ENCODE results near the gene PRKRA. TPM values are rescaled to one million over a fixed set of nuclear protein-coding genes. Genes with fewer than 3 reads are reported as not detected.

PRKRA gene
- polyA plus RNA-seq, 1 donor from 2014 or later: 91.8 TPM

DNA sequence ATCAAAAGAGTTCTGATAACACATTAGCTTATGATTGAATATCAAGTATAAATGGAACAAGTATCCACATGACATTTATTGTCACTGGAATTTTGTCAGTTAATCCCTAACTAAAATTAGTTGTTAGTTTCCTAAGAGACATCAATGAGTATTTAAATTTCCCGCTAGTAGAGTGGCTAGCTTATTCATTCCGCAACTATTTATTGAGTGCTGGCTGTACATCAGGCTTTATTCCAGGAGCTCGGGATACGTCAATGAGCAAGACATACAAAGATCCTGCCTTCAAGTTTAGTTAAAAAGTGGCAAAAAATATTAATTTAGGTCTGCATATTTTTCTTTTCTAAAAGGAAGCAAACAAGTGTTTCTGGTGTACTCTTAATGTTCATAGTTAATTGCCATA, 59.3 kb downstream of the PRKRA start:
- Histone ChIP-seq H2AFZ (ENCODE audit: low read depth, low read length) (no peak overlapping the region), H3K9me2 (ENCODE audit: insufficient read depth, low read length) (no peaks in the 10 kb centered on the region)
- TF ChIP-seq EP300 (conservative IDR thresholded peaks at IDR 0.05; ENCODE audit: poor library complexity, severe bottlenecking) (no peak), SMC3 (conservative IDR thresholded peaks at IDR 0.05; ENCODE audit: poor library complexity) (no peak), RAD21 (conservative IDR thresholded peaks at IDR 0.05) (no peak), POLR2AphosphoS5 (IDR thresholded peaks at IDR 0.05) (no peak), MXI1 (conservative IDR thresholded peaks at IDR 0.05; ENCODE audit: poor library complexity, severe bottlenecking) (no peak), TAF1 (IDR thresholded peaks at IDR 0.05; ENCODE audit: low read depth) (no peak), EZH2 (IDR thresholded peaks at IDR 0.05; ENCODE audit: borderline replicate concordance, insufficient read depth, low read length, poor library complexity, severe bottlenecking) (no peak)
- TF ChIP-seq, protein P1, sequence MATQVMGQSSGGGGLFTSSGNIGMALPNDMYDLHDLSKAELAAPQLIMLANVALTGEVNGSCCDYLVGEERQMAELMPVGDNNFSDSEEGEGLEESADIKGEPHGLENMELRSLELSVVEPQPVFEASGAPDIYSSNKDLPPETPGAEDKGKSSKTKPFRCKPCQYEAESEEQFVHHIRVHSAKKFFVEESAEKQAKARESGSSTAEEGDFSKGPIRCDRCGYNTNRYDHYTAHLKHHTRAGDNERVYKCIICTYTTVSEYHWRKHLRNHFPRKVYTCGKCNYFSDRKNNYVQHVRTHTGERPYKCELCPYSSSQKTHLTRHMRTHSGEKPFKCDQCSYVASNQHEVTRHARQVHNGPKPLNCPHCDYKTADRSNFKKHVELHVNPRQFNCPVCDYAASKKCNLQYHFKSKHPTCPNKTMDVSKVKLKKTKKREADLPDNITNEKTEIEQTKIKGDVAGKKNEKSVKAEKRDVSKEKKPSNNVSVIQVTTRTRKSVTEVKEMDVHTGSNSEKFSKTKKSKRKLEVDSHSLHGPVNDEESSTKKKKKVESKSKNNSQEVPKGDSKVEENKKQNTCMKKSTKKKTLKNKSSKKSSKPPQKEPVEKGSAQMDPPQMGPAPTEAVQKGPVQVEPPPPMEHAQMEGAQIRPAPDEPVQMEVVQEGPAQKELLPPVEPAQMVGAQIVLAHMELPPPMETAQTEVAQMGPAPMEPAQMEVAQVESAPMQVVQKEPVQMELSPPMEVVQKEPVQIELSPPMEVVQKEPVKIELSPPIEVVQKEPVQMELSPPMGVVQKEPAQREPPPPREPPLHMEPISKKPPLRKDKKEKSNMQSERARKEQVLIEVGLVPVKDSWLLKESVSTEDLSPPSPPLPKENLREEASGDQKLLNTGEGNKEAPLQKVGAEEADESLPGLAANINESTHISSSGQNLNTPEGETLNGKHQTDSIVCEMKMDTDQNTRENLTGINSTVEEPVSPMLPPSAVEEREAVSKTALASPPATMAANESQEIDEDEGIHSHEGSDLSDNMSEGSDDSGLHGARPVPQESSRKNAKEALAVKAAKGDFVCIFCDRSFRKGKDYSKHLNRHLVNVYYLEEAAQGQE (IDR thresholded peaks at IDR 0.05; ENCODE audit: borderline replicate concordance): no peak
- TF ChIP-seq, protein P2, sequence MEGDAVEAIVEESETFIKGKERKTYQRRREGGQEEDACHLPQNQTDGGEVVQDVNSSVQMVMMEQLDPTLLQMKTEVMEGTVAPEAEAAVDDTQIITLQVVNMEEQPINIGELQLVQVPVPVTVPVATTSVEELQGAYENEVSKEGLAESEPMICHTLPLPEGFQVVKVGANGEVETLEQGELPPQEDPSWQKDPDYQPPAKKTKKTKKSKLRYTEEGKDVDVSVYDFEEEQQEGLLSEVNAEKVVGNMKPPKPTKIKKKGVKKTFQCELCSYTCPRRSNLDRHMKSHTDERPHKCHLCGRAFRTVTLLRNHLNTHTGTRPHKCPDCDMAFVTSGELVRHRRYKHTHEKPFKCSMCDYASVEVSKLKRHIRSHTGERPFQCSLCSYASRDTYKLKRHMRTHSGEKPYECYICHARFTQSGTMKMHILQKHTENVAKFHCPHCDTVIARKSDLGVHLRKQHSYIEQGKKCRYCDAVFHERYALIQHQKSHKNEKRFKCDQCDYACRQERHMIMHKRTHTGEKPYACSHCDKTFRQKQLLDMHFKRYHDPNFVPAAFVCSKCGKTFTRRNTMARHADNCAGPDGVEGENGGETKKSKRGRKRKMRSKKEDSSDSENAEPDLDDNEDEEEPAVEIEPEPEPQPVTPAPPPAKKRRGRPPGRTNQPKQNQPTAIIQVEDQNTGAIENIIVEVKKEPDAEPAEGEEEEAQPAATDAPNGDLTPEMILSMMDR (IDR thresholded peaks at IDR 0.05; ENCODE audit: poor library complexity, severe bottlenecking): no peak

DNA sequence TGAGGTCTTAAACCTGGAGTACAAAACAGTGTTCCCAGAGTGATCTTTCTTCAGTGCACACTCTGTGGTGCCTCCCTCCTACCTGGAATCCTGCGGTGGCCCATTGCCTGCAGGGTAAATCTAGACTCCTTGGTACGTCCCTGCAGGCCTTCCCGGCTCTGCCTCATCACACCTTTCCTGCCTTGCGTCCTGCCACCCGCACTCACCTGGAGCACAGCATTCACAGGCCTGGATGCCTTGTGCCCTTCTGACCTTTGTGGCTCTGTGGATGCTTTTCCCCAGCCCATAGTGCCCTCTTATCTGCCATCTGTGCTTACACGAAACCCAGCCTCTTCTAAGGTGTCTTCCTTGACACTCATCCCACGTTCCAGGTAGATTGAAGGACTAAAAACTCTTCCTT, 62.7 kb downstream of the PRKRA start:
- no peak for TF ChIP-seq POLR2AphosphoS5 (IDR thresholded peaks at IDR 0.05)
- TF ChIP-seq, protein P1 (IDR thresholded peaks at IDR 0.05; ENCODE audit: borderline replicate concordance): no peak
- no peak for TF ChIP-seq SMC3 (conservative IDR thresholded peaks at IDR 0.05; ENCODE audit: poor library complexity)
- TF ChIP-seq EZH2 (IDR thresholded peaks at IDR 0.05; ENCODE audit: borderline replicate concordance, insufficient read depth, low read length, poor library complexity, severe bottlenecking): no peak
- TF ChIP-seq, protein P2 (IDR thresholded peaks at IDR 0.05; ENCODE audit: poor library complexity, severe bottlenecking): no peak
- no peak for TF ChIP-seq EP300 (conservative IDR thresholded peaks at IDR 0.05; ENCODE audit: poor library complexity, severe bottlenecking)
- no peak for TF ChIP-seq TAF1 (IDR thresholded peaks at IDR 0.05; ENCODE audit: low read depth)
- TF ChIP-seq RAD21 (conservative IDR thresholded peaks at IDR 0.05): no peak
- no peak for TF ChIP-seq MXI1 (conservative IDR thresholded peaks at IDR 0.05; ENCODE audit: poor library complexity, severe bottlenecking)
- H3K27ac ChIP-seq (ENCODE audit: low read length): no peak overlapping the region

More for the DNA sequence above, 59.3 kb downstream of the PRKRA start:
- no peaks in the 10 kb centered on the region for H3F3A ChIP-seq (ENCODE audit: insufficient read depth, low read length, poor library complexity, severe bottlenecking)
- peaks cover 5% of the 10 kb centered on the region for H3K36me3 ChIP-seq (ENCODE audit: insufficient read depth, low read length)
- H4K20me1 ChIP-seq (ENCODE audit: insufficient read depth): no peaks in the 10 kb centered on the region
- H3K9me3 ChIP-seq (ENCODE audit: low read length): no peaks in the 10 kb centered on the region
- no peak overlapping the region for H3K4me3 ChIP-seq (ENCODE audit: low read length)
- H3K79me2 ChIP-seq (replicated peaks; ENCODE audit: insufficient read depth, low read length): no peaks in the 10 kb centered on the region
- H3K9ac ChIP-seq (ENCODE audit: low read length): no peak overlapping the region
- no peak overlapping the region for H3K27ac ChIP-seq (ENCODE audit: low read length)
- H3K4me2 ChIP-seq (ENCODE audit: low read length): no peak overlapping the region
- no peaks in the 10 kb centered on the region for H3K27me3 ChIP-seq (ENCODE audit: insufficient read depth, low read depth, low read length)

More for the DNA sequence above, 62.7 kb downstream of the PRKRA start:
- Histone ChIP-seq H3K36me3 (ENCODE audit: insufficient read depth, low read length) (peaks cover 5% of the 10 kb centered on the region), H3K4me3 (ENCODE audit: low read length) (no peak overlapping the region), H2AFZ (ENCODE audit: low read depth, low read length) (no peak overlapping the region), H3F3A (ENCODE audit: insufficient read depth, low read length, poor library complexity, severe bottlenecking) (no peaks in the 10 kb centered on the region), H3K9me3 (ENCODE audit: low read length) (no peaks in the 10 kb centered on the region), H3K79me2 (replicated peaks; ENCODE audit: insufficient read depth, low read length) (no peaks in the 10 kb centered on the region), H3K27me3 (ENCODE audit: insufficient read depth, low read depth, low read length) (no peaks in the 10 kb centered on the region), H3K9me2 (ENCODE audit: insufficient read depth, low read length) (no peaks in the 10 kb centered on the region), H3K9ac (ENCODE audit: low read length) (no peak overlapping the region), H4K20me1 (ENCODE audit: insufficient read depth) (no peaks in the 10 kb centered on the region), H3K4me2 (ENCODE audit: low read length) (no peak overlapping the region)
